Measurements from ENCODE around the gene DHRSX.

The DHRSX gene

DNA sequence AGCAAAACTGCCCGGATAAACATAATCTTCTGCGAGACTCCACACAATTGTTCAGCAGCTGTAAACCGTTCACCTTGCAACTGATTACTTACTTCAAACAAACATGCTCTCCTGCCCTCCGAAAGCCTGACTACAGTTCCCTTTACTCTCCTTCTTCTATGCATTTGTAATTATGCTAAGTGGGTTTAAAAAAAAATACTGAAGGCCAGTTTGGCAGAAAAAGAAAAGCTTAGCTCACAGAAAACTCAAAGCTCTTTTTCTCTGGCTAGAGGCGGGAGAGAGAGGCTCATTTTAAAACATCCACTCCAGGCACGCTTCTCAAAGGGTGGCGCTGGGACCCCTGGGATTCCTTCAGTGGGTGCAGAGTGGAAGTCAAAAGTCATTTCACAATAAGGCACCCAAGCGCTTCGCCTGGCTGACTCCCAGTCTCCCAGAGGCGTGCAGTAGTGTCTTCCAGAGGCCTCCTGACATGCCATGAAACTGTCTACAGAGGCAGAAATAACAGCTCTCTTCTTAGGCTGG, 1.9 kb downstream of the DHRSX start:
- in situ Hi-C loops (cut with MboI; ENCODE audit: low sequenced_read_pairs): no loop called here
- no peaks in the 10 kb centered on the region for H3K27me3 ChIP-seq (ENCODE audit: low read depth)
- no peaks in the 10 kb centered on the region for H3K9me3 ChIP-seq
- DNase-seq (ENCODE audit: low spot score in 2 of 2): peak; percentile 86 to 96
- H3K4me3 ChIP-seq: peak overlapping the region; percentile 61
- peaks cover 28% of the 10 kb centered on the region for H3K4me1 ChIP-seq
- peaks cover 7% of the 10 kb centered on the region for H3K36me3 ChIP-seq (replicated peaks)

DNA sequence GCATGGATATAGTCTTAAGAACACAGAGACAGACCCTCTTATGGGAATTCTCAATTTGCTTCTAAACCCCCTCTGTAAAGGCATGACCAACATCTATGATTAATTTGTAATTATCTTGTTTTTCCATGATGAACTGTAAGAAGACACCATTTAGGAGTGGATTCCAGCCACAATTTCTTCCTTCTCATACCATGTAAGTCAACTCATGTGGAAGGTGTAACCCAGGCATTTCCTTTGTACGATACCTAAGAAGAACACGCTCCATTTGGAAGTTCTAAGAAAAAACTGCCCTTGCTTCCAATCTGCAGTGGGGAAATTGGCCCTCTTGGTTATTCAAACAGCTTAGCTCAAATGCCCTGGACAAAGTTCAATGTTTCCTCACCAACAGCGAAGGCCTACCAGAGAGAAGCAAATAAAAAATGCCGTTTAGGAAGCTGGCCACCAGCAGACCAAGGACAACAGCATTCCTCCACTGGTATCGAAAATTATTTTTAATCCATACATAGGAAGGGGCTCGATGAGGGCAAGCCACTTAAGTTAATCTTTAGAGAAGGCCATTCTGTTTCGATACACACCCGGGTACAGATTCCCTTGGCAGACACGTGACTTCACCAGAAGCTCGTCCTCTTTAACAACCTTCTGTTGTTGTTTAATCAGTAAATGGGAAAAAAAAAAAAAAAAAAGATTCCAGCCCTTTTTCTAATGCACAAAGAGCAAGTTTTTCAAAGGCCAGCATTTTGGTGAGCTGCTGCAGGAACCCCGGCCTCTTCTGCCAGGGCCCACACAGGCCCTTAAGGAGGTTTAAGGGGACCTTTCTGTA, 2.6 kb downstream of the DHRSX start:
- H3K4me3 ChIP-seq: peak overlapping the region; percentile 61
- peak in 1 of 2 experiments; percentile 59 for DNase-seq (ENCODE audit: low spot score in 2 of 2)
- in situ Hi-C loops (cut with MboI; ENCODE audit: low sequenced_read_pairs): no loop called here
- peaks cover 28% of the 10 kb centered on the region for H3K4me1 ChIP-seq
- H3K36me3 ChIP-seq (replicated peaks): peaks cover 7% of the 10 kb centered on the region
- H3K9me3 ChIP-seq: no peaks in the 10 kb centered on the region
- no peaks in the 10 kb centered on the region for H3K27me3 ChIP-seq (ENCODE audit: low read depth)

DNA sequence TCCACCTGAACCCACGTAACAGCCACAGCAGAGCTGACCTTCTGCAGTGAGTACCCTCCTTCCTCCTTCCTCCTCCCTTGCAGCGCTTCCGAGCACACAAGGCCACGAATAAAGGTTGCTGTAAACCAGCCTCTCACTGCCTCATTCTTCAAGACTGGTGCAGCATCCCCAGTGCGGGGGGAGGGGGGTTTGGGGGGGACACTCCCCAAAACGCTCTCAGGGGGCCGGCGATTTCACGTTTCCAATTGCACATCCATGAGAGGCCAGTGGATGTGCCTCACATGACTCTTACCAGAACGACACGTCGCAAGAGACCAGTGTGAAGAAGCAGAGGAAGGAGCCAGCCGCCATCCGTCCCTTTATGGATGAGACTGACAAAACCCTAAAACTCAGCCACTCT, 5.2 kb downstream of the DHRSX start:
- Histone ChIP-seq H3K4me3 (no peak overlapping the region), H3K36me3 (replicated peaks) (peaks cover 16% of the 10 kb centered on the region), H3K9me3 (no peaks in the 10 kb centered on the region), H3K27me3 (ENCODE audit: low read depth) (no peaks in the 10 kb centered on the region), H3K4me1 (peaks cover 28% of the 10 kb centered on the region)
- in situ Hi-C loops (cut with MboI; ENCODE audit: low sequenced_read_pairs): no loop called here
- no peak for DNase-seq (ENCODE audit: low spot score in 2 of 2)

- H3K4me1 ChIP-seq: peaks cover 15% of the 10 kb centered on the region
- H3K4me3 ChIP-seq: no peak overlapping the region
- DNase-seq (ENCODE audit: low spot score in 2 of 2): no peak
- H3K36me3 ChIP-seq (replicated peaks): peaks cover 41% of the 10 kb centered on the region
- H3K27me3 ChIP-seq (ENCODE audit: low read depth): no peaks in the 10 kb centered on the region
- in situ Hi-C loops (cut with MboI; ENCODE audit: low sequenced_read_pairs): no loop called here
- no peaks in the 10 kb centered on the region for H3K9me3 ChIP-seq
Measured at GRCh38 chrX:2492531-2493218, 8.1 kb downstream of the DHRSX start.

- Histone ChIP-seq H3K36me3 (replicated peaks) (peaks cover 54% of the 10 kb centered on the region), H3K4me1 (peaks cover 7% of the 10 kb centered on the region), H3K27me3 (ENCODE audit: low read depth) (no peaks in the 10 kb centered on the region), H3K9me3 (no peaks in the 10 kb centered on the region), H3K4me3 (no peak overlapping the region)
- no peak for DNase-seq (ENCODE audit: low spot score in 2 of 2)
- in situ Hi-C loops (cut with MboI; ENCODE audit: low sequenced_read_pairs): no loop called here
Measured at GRCh38 chrX:2490634-2491033, 10.1 kb downstream of the DHRSX start.

- DNase-seq (ENCODE audit: low spot score in 2 of 2): no peak
- H3K36me3 ChIP-seq (replicated peaks): peaks cover 58% of the 10 kb centered on the region
- no peak overlapping the region for H3K4me3 ChIP-seq
- no peaks in the 10 kb centered on the region for H3K9me3 ChIP-seq
- peaks cover 3% of the 10 kb centered on the region for H3K4me1 ChIP-seq
- no peaks in the 10 kb centered on the region for H3K27me3 ChIP-seq (ENCODE audit: low read depth)
- in situ Hi-C loops (cut with MboI; ENCODE audit: low sequenced_read_pairs): no loop called here
Measured at GRCh38 chrX:2489446-2490445, 11.0 kb downstream of the DHRSX start.

DNA sequence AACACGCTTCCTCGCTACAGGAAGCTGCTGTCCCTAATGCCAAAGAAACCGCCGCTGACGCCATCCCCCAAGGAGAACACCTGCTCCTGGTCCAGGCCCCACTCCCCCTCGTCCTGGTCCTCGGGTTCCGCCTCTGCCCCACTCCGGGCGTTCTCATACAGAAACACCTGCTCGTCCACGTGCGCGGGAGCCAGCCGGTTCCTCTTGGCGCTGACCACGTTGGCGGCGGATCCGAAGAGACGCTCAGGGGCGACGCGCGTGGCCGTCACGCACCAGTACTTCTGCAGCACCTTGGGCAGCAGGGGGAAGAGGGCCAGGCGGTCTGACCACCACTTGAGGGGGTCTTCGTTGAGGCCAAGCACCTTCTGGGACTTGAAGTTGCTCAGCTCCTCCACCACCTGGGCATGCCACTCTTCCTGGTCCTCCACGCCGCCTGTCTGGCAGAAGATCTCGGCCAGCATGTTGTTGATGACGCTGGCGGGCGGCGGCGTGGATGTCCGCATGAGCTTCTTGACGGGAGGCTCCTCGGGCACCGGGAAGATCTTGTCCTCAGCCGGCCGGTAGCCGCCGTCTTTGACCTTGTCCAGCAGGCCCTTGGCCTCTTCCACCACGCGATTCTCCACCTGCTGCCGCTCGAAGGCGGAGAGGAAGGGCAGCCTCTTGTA, 12.0 kb downstream of the DHRSX start:
- no peaks in the 10 kb centered on the region for H3K27me3 ChIP-seq (ENCODE audit: low read depth)
- no peaks in the 10 kb centered on the region for H3K9me3 ChIP-seq
- in situ Hi-C loops (cut with MboI; ENCODE audit: low sequenced_read_pairs): no loop called here
- no peak overlapping the region for H3K4me3 ChIP-seq
- peaks cover 58% of the 10 kb centered on the region for H3K36me3 ChIP-seq (replicated peaks)
- H3K4me1 ChIP-seq: no peaks in the 10 kb centered on the region
- no peak for DNase-seq (ENCODE audit: low spot score in 2 of 2)

- Histone ChIP-seq H3K4me1 (no peaks in the 10 kb centered on the region), H3K4me3 (no peak overlapping the region), H3K9me3 (no peaks in the 10 kb centered on the region), H3K36me3 (replicated peaks) (peaks cover 58% of the 10 kb centered on the region), H3K27me3 (ENCODE audit: low read depth) (no peaks in the 10 kb centered on the region)
- in situ Hi-C loops (cut with MboI; ENCODE audit: low sequenced_read_pairs): no loop called here
- DNase-seq (ENCODE audit: low spot score in 2 of 2): no peak
Measured at GRCh38 chrX:2487366-2487765, 13.4 kb downstream of the DHRSX start.

GRCh38 chrX:2486476-2487133, 14.2 kb downstream of the DHRSX start:
- DNase-seq (ENCODE audit: low spot score in 2 of 2): no peak
- Histone ChIP-seq H3K4me1 (no peaks in the 10 kb centered on the region), H3K27me3 (ENCODE audit: low read depth) (no peaks in the 10 kb centered on the region), H3K9me3 (no peaks in the 10 kb centered on the region), H3K4me3 (no peak overlapping the region), H3K36me3 (replicated peaks) (peaks cover 56% of the 10 kb centered on the region)
- in situ Hi-C loops (cut with MboI; ENCODE audit: low sequenced_read_pairs): no loop called here

DNA sequence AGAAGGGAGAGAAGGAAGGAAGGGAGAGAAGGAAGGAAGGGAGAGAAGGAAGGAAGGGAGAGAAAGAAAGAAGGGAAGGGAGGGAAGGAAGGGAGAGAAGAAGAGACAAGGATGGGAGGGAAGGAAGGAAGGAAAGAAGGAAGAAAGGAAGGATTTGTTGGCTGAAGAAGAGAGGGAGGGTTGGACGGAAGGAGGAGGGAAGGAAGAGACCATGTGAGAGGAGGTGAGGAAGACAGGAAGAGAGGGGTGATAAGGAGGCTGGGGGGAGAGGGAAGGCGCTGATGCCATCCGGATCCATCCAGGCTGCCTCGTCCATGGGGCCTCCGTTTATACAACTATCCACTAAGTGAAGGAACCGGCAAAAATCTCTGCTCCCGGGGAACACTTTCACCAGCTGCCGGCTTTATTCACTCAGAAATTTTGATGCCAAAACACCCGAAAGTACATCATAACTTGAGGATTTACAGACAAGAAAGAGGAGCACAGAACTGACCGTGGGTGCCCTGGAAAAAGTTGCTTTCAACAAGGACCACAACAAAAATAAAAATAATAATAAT, 14.9 kb downstream of the DHRSX start:
- no peak for DNase-seq (ENCODE audit: low spot score in 2 of 2)
- Histone ChIP-seq H3K9me3 (no peaks in the 10 kb centered on the region), H3K27me3 (ENCODE audit: low read depth) (no peaks in the 10 kb centered on the region), H3K36me3 (replicated peaks) (peaks cover 51% of the 10 kb centered on the region), H3K4me1 (no peaks in the 10 kb centered on the region), H3K4me3 (no peak overlapping the region)
- in situ Hi-C loops (cut with MboI; ENCODE audit: low sequenced_read_pairs): no loop called here

DNA sequence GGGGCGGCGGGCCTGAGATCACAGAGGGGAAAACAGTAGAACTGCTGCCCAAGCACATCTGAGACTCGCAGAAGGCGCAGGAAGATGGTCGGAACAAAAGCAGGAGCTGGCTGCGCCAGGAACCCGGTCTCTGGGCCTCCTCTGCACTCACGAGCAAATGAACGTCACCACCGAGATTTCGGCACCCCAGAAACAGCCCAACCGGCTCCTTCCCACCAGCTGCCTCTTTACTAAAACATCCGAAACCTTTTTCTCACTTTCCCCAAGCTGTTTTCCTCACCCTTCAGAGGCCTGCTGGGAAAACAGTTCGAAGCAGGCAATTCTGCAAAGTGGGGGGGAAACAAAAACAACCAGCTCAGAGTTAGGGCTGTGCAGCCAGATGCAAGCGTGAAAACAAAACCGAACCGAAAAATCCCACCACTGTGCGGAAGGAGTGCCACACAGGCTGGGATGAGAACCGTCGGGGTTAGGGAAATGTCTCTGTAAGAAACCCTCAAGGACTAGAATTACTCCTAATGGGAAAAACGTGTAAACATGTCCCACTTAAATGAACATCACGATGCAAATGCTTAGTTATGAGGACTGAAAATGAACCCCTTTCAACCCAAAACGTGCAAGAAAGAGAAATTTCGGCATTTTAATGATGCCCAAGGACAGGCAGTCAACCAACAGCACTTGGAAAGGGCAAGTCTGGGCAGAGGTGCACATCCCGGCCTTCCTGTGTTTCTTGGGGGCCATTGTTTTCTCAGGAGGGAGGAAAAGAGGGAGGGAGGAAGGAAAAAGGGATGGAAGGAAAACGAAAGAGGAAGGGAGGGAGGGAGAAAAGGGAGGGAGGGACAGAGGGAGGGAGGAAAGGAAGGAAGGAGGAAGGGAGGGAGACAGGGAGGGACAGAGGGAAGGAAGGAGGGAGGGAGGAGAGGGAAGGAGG, 15.8 kb downstream of the DHRSX start:
- Histone ChIP-seq H3K27me3 (ENCODE audit: low read depth) (no peaks in the 10 kb centered on the region), H3K4me3 (no peak overlapping the region), H3K4me1 (no peaks in the 10 kb centered on the region), H3K36me3 (replicated peaks) (peaks cover 43% of the 10 kb centered on the region), H3K9me3 (no peaks in the 10 kb centered on the region)
- no peak for DNase-seq (ENCODE audit: low spot score in 2 of 2)
- in situ Hi-C loops (cut with MboI; ENCODE audit: low sequenced_read_pairs): no loop called here

DNA sequence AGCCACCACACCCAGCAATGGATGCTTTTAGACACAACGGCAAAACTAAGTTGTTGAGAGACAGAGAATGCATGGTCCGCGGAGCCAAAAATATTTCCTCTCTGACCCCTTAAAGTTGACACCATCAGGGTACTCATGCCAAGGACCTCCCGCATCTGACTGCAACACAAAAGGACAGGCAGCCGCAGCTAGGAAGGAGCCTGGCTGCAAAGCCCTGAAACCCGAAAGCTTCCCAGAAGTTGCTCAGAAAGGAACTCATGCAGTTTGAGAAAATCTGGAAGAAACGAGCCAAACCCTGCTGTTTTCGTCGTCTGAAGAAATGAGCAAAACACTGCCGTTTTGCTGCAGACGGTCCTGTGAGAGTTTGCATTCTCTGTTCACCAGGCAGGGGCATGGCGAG, 16.5 kb downstream of the DHRSX start:
- H3K4me3 ChIP-seq: no peak overlapping the region
- H3K4me1 ChIP-seq: no peaks in the 10 kb centered on the region
- in situ Hi-C loops (cut with MboI; ENCODE audit: low sequenced_read_pairs): no loop called here
- peaks cover 36% of the 10 kb centered on the region for H3K36me3 ChIP-seq (replicated peaks)
- no peaks in the 10 kb centered on the region for H3K9me3 ChIP-seq
- H3K27me3 ChIP-seq (ENCODE audit: low read depth): no peaks in the 10 kb centered on the region
- no peak for DNase-seq (ENCODE audit: low spot score in 2 of 2)
